GM21390 (cell line): Measurements from ENCODE around the gene TLK2.
"Not testable (repeated sequence)": the region's sequence is repeated elsewhere in the genome, so short reads cannot be mapped to it uniquely, and the experiment has no call there.

Experiments used
- ATAC-seq: cut with Tn5 transposase; IDR thresholded peaks from one replicate; pipeline ENCODE4 v1.9.1; 2021; ENCODE audit not compliant: unreplicated experiment

The TLK2 gene

DNA sequence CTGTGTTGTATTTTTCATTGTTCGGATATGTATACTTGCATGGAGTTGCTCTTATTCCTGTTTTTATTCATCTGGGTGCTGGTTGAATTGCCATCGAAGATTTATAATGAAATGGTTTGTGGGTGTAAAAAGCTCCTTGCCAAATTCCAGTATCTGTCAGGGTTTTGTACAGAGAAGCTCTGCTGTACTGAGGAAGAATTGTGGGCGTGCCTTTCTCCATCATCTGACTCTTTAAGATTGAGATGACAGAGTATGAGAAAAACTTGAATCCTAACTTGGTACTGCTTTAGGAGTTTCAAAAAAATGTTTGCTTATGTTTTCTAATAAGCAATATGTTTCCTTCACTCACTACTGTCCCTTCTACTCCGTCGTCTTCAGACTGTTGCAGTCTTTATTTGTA is 78.9 kb downstream of the TLK2 start:
- not testable (repeated sequence) for ATAC-seq

DNA sequence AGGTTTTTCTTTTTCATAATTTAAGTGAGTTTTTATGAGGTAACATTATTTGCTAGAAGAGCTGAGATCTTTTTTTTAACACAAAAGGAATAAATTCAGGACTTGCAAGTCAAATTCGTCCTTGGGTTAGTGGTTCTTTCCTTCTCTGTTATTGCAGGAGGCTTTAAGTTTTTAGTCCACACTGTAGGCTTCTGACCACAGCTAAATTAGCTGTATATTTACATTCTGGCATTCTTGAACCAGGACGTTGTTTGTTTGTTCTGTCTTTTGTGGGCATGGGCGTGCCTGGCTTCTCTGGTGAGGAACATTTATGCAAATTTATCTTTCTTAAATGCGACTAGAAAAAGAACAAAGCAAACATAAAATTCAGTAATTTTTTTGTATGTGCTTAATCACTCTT is 80.3 kb downstream of the TLK2 start:
- not testable (repeated sequence) for ATAC-seq

DNA sequence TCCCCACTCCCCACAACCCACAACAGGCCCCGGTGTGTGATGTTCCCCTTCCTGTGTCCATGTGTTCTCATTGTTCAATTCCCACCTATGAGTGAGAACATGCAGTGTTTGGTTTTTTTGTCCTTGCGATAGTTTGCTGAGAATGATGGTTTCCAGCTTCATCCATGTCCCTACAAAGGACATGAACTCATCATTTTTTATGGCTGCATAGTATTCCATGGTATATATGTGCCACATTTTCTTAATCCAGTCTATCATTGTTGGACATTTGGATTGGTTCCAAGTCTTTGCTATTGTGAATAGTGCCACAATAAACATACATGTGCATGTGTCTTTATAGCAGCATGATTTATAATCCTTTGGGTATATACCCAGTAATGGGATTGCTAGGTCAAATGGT is 82.3 kb downstream of the TLK2 start:
- ATAC-seq, result not testable (repeated sequence)

DNA sequence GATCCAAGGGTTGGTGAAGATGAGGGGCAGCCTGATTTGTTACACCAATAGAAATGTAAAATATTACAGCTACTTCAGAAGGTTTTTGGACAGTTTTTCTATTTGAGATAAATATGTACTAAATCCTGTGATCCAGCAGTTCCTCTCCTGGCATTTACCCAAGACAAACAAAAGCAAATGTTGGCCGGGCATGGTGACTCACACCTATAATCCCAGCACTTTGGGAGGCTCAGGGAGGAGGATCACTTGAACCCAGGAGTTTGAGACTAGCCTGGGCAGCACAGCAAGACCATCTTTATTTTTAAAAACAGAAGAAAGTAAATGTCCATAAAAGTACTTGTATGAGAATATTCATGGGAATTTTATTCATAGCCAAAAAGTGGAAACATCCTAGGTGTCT is 84.0 kb downstream of the TLK2 start:
- ATAC-seq, result no peak

DNA sequence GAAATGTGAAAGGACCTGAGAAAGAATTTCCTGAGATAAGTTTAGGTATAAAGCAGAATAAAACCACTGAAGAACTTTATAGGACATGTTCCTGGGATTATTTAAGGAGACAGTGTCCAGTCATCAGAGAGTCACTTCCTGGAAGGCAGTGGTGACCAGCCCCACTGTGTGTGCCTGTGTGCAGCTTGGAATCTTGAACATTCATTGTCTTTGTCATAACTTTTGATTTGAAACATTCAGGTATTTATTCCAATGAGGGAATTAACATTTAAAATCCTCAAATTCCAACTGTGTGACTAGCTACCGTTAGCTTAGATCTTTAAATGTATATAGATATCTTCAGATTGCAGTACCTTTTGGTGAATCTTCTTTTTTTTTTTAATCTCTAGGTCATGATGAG is 87.2 kb downstream of the TLK2 start:
- no peak for ATAC-seq

DNA sequence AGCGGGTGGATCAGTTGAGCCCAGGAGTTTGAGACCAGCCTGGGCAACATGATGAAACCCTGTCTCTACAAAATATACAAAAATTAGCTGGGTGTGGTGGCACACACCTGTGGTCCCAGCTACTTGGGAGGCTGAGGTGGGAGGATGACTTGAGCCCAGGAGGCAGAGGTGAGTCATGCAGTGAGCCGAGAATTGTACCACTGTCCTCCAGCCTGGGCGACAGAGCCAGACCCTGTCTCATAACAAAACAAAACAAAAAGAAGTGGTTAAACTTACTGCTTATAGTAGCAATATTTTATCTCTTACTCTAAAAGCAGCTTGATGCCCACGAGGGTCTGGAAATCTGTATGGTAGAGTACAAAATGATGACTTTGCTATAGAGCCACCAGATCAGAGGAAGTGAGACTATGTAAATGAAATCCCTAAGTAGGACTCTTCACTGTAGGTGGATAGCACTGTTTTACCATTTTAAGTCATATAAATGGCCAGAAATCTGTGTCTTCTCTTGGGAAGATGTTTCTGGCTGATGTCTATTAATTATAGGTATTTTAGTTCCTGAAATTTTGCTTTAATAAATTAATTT is 88.5 kb downstream of the TLK2 start:
- ATAC-seq, result no peak

DNA sequence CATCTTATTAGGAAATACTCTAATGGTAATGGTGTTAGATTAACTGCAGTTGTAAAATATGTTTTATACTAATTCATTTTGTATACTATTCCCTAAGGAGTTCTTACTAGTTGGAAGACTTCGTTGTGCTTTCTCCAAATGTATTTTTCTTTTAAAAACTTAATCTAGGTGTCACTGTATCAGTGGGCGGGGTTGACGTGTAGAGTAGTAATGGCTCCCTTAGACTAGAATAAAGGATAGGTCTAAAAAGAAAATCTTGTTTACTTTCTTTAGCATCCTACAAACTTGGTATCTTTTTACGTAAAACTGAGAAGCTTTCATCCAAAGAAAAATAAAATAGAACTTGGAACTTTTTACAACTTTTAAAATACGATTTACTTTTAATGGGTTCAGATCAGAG is 93.9 kb downstream of the TLK2 start:
- ATAC-seq, result no peak

DNA sequence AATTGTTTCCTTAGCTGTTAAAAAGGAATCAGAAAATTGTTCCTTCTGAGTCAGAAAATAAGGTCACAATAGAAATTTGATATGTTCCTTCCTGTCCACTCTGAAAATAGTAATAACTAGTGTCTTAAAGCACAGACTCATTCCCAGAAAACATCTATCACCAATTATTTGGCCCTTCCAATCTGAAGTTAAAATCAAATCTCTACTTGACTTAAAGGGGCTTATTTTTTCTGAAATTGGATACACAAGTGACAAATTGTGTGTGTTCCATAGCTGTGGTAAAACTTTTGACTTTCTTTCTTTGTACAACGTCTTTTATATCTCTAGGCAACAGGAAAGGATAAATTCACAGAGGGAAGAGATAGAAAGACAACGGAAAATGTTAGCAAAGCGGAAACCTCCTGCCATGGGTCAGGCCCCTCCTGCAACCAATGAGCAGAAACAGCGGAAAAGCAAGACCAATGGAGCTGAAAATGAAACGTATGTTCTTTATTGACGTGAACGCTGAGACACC is 94.3 kb downstream of the TLK2 start:
- ATAC-seq, result no peak

DNA sequence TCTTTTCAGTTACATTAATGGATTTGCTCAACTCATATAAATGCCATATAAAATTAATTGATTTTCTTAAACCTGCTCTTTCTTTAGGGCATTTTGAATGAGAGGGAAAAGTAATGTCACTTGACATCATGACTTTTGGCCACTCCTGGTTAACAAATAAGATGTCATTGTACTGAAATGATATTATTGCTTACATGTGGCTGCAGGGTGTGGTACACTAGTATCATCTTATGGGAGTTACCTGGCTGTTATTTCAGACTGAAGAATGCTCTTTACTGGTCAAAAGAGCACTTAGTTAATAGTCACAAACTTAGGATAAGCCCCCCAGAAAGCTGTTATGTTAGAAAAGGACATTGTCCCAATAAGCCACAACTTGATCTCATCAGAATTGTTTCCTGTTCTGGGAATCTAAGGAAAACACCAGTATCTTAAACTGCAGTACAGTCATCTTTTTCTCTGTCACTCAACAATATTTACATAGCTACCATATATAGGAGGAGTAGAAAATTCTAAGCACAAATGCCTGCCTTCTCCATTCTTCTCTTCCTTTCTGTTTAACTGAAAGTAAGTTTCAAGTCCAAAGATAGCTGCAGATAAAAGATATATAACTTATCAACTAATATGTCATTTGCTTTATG is 95.0 kb downstream of the TLK2 start:
- ATAC-seq, result no peak

DNA sequence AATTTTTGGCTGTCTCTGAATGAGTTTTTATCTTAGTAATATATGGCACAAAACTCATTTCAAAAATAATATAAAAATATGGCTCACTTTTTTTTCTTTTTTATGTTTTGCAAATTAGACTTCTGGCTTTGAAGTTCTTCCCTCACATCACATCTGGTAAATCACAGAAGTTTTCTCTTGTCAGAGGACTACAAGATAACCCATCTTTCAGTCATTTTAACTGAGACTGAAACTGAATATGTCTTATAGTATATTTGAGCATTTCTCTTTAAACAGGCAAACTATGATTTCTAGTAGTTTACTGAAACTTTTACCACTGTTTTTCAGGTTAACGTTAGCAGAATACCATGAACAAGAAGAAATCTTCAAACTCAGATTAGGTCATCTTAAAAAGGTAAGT is 97.8 kb downstream of the TLK2 start:
- no peak for ATAC-seq

DNA sequence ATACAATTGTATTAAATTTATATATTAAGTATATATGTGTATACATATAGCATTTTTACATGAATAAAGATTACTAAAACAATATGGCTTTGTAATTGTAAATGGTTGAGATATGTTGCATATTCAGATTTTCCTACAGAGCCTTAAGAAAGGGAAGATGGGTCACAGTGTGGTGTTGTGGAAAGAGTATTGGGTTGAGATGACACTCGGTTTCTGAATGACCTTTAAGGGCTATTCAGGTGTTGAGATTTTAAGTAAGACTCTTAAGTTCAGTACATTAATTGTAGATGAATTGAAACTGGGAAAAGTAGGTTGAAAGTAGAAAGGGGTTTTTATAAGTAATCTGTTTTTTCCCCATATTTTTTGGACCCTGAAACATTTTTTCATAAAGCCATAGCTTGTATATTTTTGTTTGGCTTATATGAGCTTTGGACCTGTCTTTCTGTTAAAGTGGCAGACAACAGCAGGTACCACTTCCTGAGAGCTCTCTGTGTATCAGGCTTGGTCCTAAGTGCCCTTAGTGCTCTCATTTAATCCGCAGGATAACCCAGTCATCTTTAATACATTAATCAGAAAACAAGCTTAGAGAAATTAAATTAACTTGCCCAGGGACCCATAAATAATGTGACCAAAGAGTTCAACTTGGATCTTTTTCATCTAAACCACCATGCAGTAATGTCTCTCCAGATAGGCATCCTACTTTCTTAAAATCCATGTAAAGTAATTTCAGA is 100.3 kb downstream of the TLK2 start:
- ATAC-seq, result no peak

DNA sequence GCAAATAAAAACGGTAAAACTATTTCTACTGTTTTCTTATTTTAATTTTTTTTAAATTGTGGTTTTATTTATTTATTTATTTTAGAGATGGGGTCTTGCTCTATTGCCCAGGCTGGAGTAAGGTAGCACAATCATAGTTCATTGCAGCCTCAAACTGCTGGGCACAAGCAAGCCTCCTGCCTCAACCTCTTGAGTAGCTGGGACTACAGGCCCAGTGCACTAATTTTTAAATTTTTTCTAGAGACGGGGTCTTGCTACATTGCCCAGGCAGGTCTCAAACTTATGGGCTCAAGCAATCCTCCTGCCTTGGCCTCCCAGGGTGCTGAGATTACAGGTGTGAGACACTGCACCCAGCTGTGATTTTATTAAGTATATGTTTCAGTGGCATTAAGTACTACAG is 102.3 kb downstream of the TLK2 start:
- ATAC-seq, result no peak

DNA sequence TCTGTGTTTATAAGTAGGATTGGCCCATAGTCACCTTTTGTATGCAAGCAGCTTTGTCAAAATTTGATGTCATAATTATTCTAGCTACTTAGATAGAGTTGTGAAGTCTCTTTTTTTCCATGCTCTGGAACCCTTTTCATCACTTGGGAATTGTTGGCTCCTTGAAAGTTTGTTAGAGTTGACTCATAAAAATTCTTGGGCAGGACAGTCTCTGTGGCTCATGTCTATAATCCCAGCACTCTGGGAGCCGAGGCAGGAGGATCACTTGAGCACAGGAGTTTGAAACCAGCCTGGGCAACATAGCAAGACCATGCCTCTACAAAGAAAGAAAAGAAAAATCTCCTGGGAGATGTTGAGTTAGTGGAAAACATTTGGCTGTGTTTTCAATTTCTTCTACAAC is 103.1 kb downstream of the TLK2 start:
- no peak for ATAC-seq

DNA sequence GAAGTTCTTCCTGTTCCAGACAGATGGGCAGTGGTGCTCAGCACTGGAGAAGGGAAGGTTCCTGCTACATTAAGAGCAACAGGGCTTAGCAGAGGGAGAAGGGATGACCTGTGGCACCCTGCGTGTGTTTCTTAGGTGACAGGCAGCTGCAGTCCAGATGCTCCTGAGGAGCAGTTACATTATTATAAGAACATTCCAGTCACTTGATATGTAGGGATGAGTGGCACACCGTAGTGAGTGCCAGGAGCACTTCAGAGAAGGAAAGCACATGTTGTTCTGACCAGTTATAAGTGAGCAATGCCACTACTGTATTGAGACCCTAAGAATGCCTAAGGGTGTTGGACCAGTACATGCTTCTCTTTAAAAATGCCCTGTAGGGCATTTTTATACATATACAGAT is 108.9 kb downstream of the TLK2 start:
- no peak for ATAC-seq

DNA sequence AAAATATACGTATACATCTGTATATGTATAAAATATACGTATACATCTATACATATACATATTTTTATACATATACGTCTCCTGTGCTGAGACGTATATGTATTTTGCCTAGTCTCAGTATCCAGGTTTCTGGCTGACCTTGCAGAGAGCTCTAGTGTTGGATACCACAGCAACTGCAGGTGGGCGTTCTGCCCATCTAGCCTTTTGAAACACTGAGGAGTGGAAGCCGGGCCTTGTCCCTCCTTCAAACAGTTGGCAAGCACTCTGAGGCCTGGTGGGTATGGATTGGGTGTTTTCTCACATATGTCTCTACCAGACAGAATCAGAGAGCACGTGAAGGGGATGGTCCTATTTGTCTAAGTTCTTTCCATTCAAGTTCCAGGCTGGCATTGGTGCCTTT is 109.5 kb downstream of the TLK2 start:
- no peak for ATAC-seq

DNA sequence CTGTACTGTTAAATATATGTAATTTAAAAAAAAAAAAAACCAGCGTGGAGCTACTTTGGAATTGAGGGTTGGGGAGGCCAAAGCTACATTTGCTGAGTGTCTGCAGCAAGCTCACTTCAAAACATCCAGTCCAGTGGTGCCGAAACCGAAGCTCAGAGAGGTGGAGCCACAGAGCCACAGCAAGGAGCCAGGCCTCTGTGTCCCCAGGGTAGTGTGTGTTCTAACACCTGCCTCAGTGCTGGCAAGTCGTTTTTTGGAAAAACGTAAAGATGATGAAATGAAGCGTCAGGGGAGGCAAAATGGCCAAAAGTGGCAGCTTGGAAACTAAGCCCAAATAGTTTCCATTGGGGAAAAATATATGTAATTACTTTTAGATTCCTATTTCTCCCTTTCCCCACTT is 112.7 kb downstream of the TLK2 start:
- ATAC-seq, result no peak

DNA sequence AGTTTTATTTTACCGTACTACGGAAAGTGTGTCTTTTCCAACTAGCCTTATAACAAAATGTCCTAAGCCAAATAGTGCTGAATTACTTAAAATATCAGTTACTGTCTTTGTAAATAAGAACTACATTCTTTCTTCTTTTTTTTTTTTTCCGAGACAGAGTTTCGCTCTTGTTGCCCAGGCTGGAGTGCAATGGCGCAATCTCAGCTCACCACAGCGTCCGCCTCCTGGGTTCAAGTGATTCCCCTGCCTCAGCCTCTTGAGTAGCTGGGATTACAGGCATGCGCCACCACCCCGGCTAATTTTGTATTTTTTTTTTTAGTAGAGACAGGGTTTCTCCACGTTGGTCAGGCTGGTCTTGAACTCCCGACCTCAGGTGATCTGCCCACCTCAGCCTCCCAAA is 113.2 kb downstream of the TLK2 start:
- ATAC-seq, result not testable (repeated sequence)

DNA sequence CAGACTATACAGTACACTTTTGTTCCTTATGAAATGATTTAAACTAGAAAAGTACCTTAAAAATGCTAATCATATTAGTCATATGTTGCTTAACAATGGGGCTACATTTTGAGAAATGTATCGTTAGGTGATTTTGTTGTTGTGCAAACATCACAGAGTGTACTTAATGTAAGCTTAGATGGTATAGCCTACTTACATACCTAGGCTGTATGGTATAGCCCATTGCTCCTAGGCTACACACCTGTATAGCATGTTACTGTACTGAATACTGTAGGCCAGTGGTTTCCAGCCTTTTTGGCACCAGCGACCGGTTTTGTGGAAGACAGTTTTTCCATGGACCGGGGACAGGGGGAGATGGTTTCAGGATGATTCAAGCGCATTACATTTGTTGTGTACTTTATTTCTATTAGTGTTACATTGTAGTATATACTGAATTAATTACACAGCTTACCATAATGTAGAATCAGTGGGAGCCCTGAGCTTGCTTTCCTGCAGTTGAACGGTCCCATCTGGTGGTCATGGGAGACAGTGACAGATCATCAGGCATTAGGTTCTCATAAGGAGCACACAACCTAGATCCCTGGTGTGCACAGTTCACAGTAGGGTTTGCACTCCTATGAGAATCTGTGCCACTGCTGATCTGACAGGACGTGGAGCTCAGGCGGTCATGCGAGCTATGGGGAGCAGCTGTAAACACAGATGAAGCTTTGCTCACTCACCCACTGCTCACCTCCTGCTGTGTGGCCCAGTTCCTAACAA is 113.9 kb downstream of the TLK2 start:
- ATAC-seq, result no peak

DNA sequence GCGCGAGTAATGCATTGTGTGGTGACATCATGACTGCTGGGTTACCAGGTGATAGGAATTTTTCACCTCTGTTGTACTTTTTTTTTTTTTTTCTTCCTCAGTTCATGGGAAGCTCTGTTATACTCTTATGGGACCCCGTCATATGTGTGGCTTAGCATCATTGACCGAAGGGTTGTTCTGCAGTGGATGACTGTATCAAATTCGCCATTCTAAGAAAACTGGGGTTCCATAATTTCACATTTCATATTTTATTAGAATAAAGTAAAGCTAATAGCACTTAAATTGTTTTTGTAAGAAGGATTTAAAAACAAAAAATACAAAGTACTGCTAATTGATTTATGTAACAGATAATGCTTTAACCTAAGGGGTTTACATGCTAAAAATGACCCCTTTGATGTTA is 116.9 kb downstream of the TLK2 start:
- no peak for ATAC-seq

DNA sequence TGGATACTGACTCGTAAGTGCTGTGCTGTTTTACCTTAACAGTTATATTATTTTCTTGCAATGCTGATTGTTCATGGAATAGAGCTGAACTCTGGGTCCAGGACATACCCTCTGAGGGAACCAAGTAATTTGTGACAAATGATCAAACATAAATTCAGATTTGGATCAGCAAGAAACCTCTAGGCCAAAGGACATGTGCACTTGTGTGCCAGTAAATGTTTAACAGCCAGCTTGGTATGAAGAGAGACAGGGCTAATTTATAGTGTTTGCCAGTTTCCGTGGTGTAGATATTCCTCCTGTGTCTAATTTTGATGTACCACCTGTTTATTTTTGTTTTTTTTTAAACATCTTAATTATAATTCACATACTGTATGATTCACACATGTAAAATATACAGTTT is 118.0 kb downstream of the TLK2 start:
- no peak for ATAC-seq

DNA sequence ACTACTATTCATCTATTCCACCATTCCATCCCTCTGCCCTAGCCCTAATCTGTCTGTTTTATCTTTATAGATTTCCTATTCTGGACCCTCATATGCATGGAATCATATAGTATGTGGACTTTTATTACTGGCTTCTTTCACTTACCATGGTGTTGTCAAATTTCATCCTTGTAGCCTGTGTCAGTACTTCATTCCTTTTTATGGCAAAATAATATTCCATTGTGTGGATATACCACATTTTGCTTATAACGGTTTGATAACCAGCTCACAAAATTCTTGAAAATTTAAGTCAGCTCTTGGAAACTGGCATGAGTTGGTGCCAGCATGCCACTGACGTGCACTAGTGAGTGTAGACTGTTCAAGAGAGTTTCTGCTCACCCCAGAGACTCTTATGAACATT is 118.5 kb downstream of the TLK2 start:
- ATAC-seq, result no peak

DNA sequence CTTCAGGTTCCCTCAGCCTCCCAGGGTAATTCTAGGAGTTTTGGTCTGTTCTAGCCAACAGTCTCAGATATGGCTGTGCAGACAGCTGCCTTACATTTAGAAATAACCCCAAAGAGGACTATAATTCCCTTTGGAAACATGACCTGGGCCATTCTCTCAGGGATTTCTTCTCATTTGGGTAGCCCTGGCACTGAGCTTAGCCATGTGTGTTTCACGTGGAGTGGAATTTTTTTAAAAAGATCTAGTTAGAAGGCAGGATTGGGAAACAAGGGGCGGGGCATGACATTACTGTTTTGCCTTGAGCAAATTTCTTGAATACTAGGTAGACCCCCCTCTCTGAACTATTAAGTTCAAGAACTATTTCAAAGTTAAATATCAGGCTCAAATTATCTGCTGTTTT is 119.3 kb downstream of the TLK2 start:
- no peak for ATAC-seq
